Stomach (tissue), 9 donors: ENCODE data around the gene LLGL1. TPM values are rescaled to one million over a fixed set of nuclear protein-coding genes. Genes with fewer than 3 reads are reported as not detected.

Source experiments
- DNase-seq, 2 donors: peaks; one replicate each; pipeline versions ENCODE4 v3.0.0 to v3.0.0-alpha.2; 2013 to 2019
- H3K27ac ChIP-seq, 5 donors: fragments of 200-600 bp in 4 of 5; sonication (generic) in 4 of 5; one replicate each; pipeline ENCODE4 v1.5.1; 2013 to 2019; ENCODE audit warnings: mild to moderate bottlenecking in 1 of 5, moderate library complexity in 1 of 5
- H3K27me3 ChIP-seq, 3 donors: fragments of 200-600 bp; sonication (generic); one replicate each; pipeline ENCODE4 v1.5.1; 2017 to 2019; ENCODE audit warnings: mixed run types in 1 of 3
- H3K36me3 ChIP-seq, 4 donors: fragments of 200-600 bp; sonication (generic); 1 replicate in 3 of 4; 2 replicates in 1 of 4; pipeline ENCODE4 v1.5.1; 2016 to 2019
- H3K4me1 ChIP-seq, 4 donors: fragments of 200-600 bp; sonication (generic); one replicate each; pipeline ENCODE4 v1.5.1; 2016 to 2019
- H3K4me3 ChIP-seq, 4 donors: fragments of 200-600 bp; sonication (generic) in 3 of 4; one replicate each; pipeline ENCODE4 v1.5.1; 2016 to 2019; ENCODE audit warnings: mild to moderate bottlenecking in 1 of 4
- H3K9me3 ChIP-seq, 4 donors: fragments of 200-600 bp; sonication (generic); one replicate each; pipeline ENCODE4 v1.5.1; 2016 to 2019
- EP300 ChIP-seq: sonication (generic); formaldehyde crosslinking; IDR thresholded peaks from one replicate; pipeline ENCODE4 v1.6.1; 2017; ENCODE audit warnings: antibody characterized with exemption
- POLR2A ChIP-seq, 4 donors: fragments of 450-650 bp; IDR thresholded peaks; one replicate each; pipeline ENCODE4 v1.6.1; 2016; ENCODE audit warnings: antibody characterized with exemption in 4 of 4, control low read depth in 2 of 4, mild to moderate bottlenecking in 1 of 4, moderate library complexity in 1 of 4
- POLR2AphosphoS5 ChIP-seq, 3 donors: sonication (generic); formaldehyde crosslinking; IDR thresholded peaks; one replicate each; pipeline ENCODE4 v1.6.1; 2016; ENCODE audit warnings: antibody characterized with exemption in 3 of 3
- WGBS, 5 donors: extraction: QIAGEN DNeasy Blood & Tissue Kit in 3 of 5; methylation state at CpG; one replicate each; pipeline versions ENCODE4 v1.1.5 to v1.1.7; 2013 to 2018; 5-methylcytosine and 5-hydroxymethylcytosine counted together
- intact Hi-C: fragments of 100-400 bp; cut with DNase I; formaldehyde crosslinking; loops from one replicate; pipeline ENCODE4 v1.15.1; 2023; ENCODE audit warnings: low total_unique reads
- polyA plus RNA-seq, 3 donors: library from polyadenylated mRNA; stranded (reverse); fragments of 200-250 nt; gene quantifications; one replicate each; pipeline ENCODE4 v1.2.3, GENCODE V29; 2013
- total RNA-seq, 5 donors: library from RNA; depleted of rRNA; stranded (reverse); fragments of >200 nt; gene quantifications; one replicate each; pipeline versions ENCODE4 v1.1.0 to v1.2.3, GENCODE V29; 2014 to 2016
- TF ChIP-seq, protein P1 (sequence below), 7 experiments: fragments of 450-650 bp in 4 of 7; fragments of 200-600 bp in 3 of 7; sonication (generic) in 3 of 7; IDR thresholded peaks; one replicate each; pipeline ENCODE4 v1.5.1; 2016 to 2019; ENCODE audit warnings: antibody characterized with exemption in 7 of 7, control low read depth in 2 of 7, mild to moderate bottlenecking in 1 of 7
- donor health status: healthy with polysubstance abuse.
- donor health status: Bipolar disorder and iron deficiency.
- donor health status: healthy.

The LLGL1 gene
- total and polyA plus RNA-seq, 8 donors, result 5.2 to 19.7 (median 9.6) TPM

DNA sequence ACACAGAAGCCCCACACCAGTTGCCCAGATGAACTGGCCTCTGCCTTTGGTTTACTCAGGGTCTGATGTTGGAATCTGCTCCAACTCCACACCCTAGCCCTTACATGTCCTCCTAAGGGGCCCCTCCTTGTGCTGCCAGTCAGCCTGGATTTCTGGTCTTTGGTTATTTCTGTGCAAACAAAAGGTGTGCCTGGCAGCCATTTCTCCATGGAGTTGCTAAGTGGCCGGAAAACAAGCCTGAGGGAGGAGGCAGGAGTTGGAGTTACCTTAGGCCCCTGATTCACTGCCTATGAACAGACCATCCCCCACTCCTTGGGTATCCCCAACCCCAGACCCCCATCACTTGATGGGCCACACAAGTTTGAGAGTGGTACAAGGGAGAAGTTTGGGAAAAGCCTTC lies 46.2 kb upstream of the LLGL1 start:
- Histone ChIP-seq H3K27ac (no peak overlapping the region), H3K4me3 (no peak overlapping the region), H3K27me3 (no peaks in the 10 kb centered on the region), H3K36me3 (no peaks in the 10 kb centered on the region), H3K9me3 (no peaks in the 10 kb centered on the region), H3K4me1 (peaks cover 12 to 36% (median 17%) of the 10 kb centered on the region in 4 donors)
- 41 to 82% (median 54%) methylated on average over 1 of the region's 1 CpG for WGBS, 5 donors
- TF ChIP-seq POLR2A (IDR thresholded peaks at IDR 0.05), result no peak
- no peak for TF ChIP-seq EP300
- TF ChIP-seq, protein P1, sequence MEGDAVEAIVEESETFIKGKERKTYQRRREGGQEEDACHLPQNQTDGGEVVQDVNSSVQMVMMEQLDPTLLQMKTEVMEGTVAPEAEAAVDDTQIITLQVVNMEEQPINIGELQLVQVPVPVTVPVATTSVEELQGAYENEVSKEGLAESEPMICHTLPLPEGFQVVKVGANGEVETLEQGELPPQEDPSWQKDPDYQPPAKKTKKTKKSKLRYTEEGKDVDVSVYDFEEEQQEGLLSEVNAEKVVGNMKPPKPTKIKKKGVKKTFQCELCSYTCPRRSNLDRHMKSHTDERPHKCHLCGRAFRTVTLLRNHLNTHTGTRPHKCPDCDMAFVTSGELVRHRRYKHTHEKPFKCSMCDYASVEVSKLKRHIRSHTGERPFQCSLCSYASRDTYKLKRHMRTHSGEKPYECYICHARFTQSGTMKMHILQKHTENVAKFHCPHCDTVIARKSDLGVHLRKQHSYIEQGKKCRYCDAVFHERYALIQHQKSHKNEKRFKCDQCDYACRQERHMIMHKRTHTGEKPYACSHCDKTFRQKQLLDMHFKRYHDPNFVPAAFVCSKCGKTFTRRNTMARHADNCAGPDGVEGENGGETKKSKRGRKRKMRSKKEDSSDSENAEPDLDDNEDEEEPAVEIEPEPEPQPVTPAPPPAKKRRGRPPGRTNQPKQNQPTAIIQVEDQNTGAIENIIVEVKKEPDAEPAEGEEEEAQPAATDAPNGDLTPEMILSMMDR (IDR thresholded peaks at IDR 0.05), result no peak
- TF ChIP-seq POLR2AphosphoS5 (IDR thresholded peaks at IDR 0.05), result no peak
- peak in 1 of 2 donors; percentile 71 for DNase-seq
- intact Hi-C loops, result no loop called here

DNA sequence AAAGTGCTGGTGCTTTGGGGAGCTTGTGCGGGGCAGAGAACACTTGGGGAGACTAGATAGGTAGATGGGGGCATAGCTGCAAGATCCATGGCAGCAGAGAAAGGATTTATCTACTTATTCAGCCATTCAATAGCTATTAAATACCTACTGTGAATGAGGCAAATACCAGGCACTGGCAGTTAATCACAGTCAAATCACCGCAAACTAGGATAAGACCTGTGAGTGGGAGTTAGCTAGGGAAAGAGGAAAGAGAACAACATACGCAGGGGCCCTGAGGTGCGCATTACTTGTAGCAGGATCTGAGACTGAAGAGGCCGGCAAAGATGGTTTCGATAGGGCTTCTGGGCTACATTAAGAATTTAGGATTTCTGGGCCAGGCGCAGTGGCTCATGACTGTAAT lies 45.6 kb upstream of the LLGL1 start:
- intact Hi-C loops, result loop anchor here (2.0 kb wide), 1 partner anchor 43 kb away; no protein-coding TSS in a partner anchor
- Histone ChIP-seq H3K36me3 (no peaks in the 10 kb centered on the region), H3K27me3 (no peaks in the 10 kb centered on the region), H3K4me1 (peaks cover 12 to 38% (median 22%) of the 10 kb centered on the region in 4 donors), H3K9me3 (no peaks in the 10 kb centered on the region), H3K27ac (no peak overlapping the region), H3K4me3 (no peak overlapping the region)
- TF ChIP-seq, protein P1 (IDR thresholded peaks at IDR 0.05), result no peak
- DNase-seq, result peak in 1 of 2 donors; percentile 56
- WGBS, 5 donors, result 39 to 70% (median 60%) methylated on average over 7 of the region's 7 CpGs

DNA sequence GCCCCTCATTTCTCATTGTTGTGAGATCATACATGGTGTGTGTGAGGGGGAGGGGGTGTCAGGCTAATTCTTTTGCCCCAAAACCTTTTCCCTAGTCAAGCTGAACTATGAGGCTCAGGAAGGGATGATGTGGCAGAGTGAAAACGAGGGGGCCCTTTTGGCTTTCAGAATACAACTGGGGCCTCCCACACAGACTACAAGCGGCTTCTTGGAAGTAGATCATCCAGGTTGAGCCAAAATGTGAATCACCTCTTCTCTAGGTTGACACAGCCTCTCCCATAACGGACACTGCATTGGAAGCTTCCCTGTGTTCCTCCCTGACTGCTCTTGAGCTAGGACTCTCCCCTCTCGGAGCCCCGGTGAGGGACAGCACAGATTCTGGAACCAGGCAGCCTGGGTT lies 44.1 kb upstream of the LLGL1 start:
- peak in 1 of 2 donors; percentile 52 for DNase-seq
- Histone ChIP-seq H3K4me1 (peaks cover 26 to 54% (median 37%) of the 10 kb centered on the region in 4 donors), H3K36me3 (no peaks in the 10 kb centered on the region), H3K27ac (peak overlapping the region in 3 of 5 donors; percentile 96 to 99 (median 98)), H3K4me3 (no peak overlapping the region), H3K27me3 (no peaks in the 10 kb centered on the region), H3K9me3 (no peaks in the 10 kb centered on the region)
- intact Hi-C loops, result loop anchor here (2.0 kb wide), 1 partner anchor 41 kb away; no protein-coding TSS in a partner anchor
- TF ChIP-seq, protein P1 (IDR thresholded peaks at IDR 0.05), result no peak
- TF ChIP-seq POLR2AphosphoS5 (IDR thresholded peaks at IDR 0.05) (no peak), POLR2A (IDR thresholded peaks at IDR 0.05) (no peak), EP300 (no peak)
- 59 to 82% (median 74%) methylated on average over 3 to 5 of the region's 5 CpGs for WGBS, 5 donors

DNA sequence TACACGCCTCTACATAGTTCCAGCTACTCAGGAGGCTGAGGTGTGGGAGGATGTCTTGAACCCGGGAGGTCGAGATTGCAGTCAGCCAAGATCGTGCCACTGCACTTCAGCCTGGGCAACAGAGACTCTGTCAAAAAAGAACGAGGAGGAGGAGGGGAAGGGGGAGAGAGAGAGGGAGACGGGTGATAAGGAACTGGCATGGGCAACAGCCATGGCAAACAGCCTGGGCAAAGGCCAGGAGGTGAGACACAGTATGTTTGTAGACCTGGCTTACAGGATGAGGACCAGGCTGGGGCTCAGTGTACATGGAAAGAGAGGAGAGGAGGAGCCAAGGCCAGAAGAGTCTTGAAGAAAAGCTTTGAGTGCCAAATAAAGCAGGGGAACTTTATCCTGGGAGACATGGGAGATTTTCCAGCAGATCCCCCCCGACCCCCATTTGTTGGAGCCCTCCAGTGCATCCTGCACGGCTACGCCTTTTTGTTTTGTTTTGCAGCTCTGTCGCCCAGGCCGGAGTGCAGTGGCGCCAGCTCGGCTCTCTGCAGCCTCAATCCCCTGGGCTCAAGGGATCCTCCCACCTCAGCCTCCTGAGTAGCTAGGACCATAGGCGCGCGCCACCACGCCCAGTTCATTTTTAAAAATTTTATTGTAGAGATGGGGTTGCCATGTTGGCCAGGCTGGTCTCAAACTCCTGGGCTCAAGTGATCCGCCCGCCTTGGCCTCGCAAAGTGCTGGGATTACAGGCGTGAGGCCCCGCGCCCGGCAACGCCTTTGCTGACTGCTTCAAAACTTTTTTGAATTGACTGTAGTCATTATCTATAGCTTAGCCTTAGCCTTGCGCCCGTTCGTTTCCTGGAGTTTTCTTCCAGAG lies 43.1 kb upstream of the LLGL1 start:
- WGBS, 5 donors, result 9 to 16% (median 11%) methylated on average over 24 to 28 of the region's 28 CpGs
- Histone ChIP-seq H3K4me3 (peak overlapping the region; percentile 74 to 97 (median 88)), H3K4me1 (peaks cover 35 to 64% (median 47%) of the 10 kb centered on the region in 4 donors), H3K27ac (peak overlapping the region; percentile 96 to 100 (median 98)), H3K9me3 (no peaks in the 10 kb centered on the region), H3K27me3 (no peaks in the 10 kb centered on the region), H3K36me3 (no peaks in the 10 kb centered on the region)
- intact Hi-C loops, result no loop called here
- no peak for TF ChIP-seq POLR2A (IDR thresholded peaks at IDR 0.05)
- peak in 2 of 3 donors; percentile 51 to 67 for TF ChIP-seq POLR2AphosphoS5 (IDR thresholded peaks at IDR 0.05)
- peak; percentile 72 to 94 for DNase-seq
